H1 (cell line): ENCODE data around the gene LIPM. TPM values are rescaled to one million over a fixed set of nuclear protein-coding genes. Genes with fewer than 3 reads are reported as not detected.

Experiments
- CTCF ChIA-PET: fragments of 300-600 bp; sonication (Branson Sonifier 250); formaldehyde crosslinking; loops from one replicate; lab custom pipeline; 2021; ENCODE audit not compliant: partially characterized antibody; lab: Charles Lee
- POLR2A ChIA-PET: fragments of 300-600 bp; sonication (Branson Sonifier 250); formaldehyde crosslinking; loops from one replicate; lab custom pipeline; 2021; ENCODE audit warnings: inconsistent platforms; ENCODE audit not compliant: partially characterized antibody; lab: Charles Lee
- DNase-seq, 2 experiments: peaks; one replicate each; pipeline versions ENCODE4 v3.0.0 to v3.0.0-alpha.2; 2010 to 2022; ENCODE audit warnings: low spot score in 2 of 2, low read depth in 1 of 2, mixed read lengths in 1 of 2
- FAIRE-seq: peaks from 2 replicates; lab custom pipeline; 2011; peaks lifted over from hg19 to GRCh38; lab: Jason Lieb, UNC
- H2AFZ ChIP-seq: 2 replicates; pipeline ENCODE4 v1.8.1; 2012; ENCODE audit warnings: low read length, inconsistent platforms
- H2AK5ac ChIP-seq: 2 replicates; pipeline ENCODE4 v1.6.1; 2013; ENCODE audit warnings: low read depth, low read length
- H2BK120ac ChIP-seq: replicated peaks from 2 replicates; pipeline ENCODE3; 2013; ENCODE audit warnings: low read depth, low read length, inconsistent platforms
- H2BK12ac ChIP-seq: 2 replicates; pipeline ENCODE4 v1.6.1; 2013; ENCODE audit warnings: low read depth, low read length
- H2BK15ac ChIP-seq: 2 replicates; pipeline ENCODE4 v1.6.1; 2013; ENCODE audit warnings: low read length
- H2BK20ac ChIP-seq: 2 replicates; pipeline ENCODE4 v1.6.1; 2013; ENCODE audit warnings: low read length
- H2BK5ac ChIP-seq: 2 replicates; pipeline ENCODE4 v1.6.1; 2013; ENCODE audit warnings: low read depth, low read length
- H3K14ac ChIP-seq: 2 replicates; pipeline ENCODE4 v1.6.1; 2013; ENCODE audit warnings: inconsistent platforms; ENCODE audit not compliant: insufficient read length
- H3K18ac ChIP-seq: 2 replicates; pipeline ENCODE4 v1.6.1; 2013; ENCODE audit warnings: low read length; ENCODE audit errors: extremely low read depth
- H3K23ac ChIP-seq: 2 replicates; pipeline ENCODE4 v1.6.1; 2013; ENCODE audit warnings: inconsistent platforms; ENCODE audit not compliant: insufficient read length
- H3K23me2 ChIP-seq: 2 replicates; pipeline ENCODE4 v1.6.1; 2013; ENCODE audit warnings: low read depth, low read length
- H3K27ac ChIP-seq: 2 replicates; pipeline ENCODE4 v1.6.1; 2011; ENCODE audit warnings: low read depth, low read length, inconsistent platforms
- H3K27me3 ChIP-seq, 4 experiments: replicated peaks in 1 of 4; 1 replicate in 1 of 4; 2 replicates in 3 of 4; pipeline versions ENCODE4 v1.6.1 to v1.8.1; 2011 to 2013; ENCODE audit warnings: low read length in 3 of 4, mild to moderate bottlenecking in 3 of 4, inconsistent platforms in 2 of 4, mixed read lengths in 2 of 4, moderate library complexity in 1 of 4; ENCODE audit not compliant: control insufficient read depth in 3 of 4, insufficient read depth in 3 of 4; ENCODE audit errors: extremely low read depth in 1 of 4
- H3K36me3 ChIP-seq, 4 experiments: 2 replicates each; pipeline versions ENCODE4 v1.6.1 to v1.8.1; 2011 to 2013; ENCODE audit warnings: mild to moderate bottlenecking in 4 of 4, low read length in 3 of 4, moderate library complexity in 2 of 4, control low read depth in 1 of 4, inconsistent platforms in 1 of 4; ENCODE audit not compliant: insufficient read depth in 4 of 4, control insufficient read depth in 2 of 4
- H3K4ac ChIP-seq: replicated peaks from 2 replicates; pipeline ENCODE3; 2013; ENCODE audit warnings: low read length, low read depth, mixed read lengths, inconsistent platforms; ENCODE audit not compliant: insufficient read length
- H3K4me1 ChIP-seq, 4 experiments: replicated peaks in 1 of 4; 1 replicate in 1 of 4; 2 replicates in 3 of 4; pipeline versions ENCODE4 v1.6.1 to v1.8.1; 2011 to 2013; ENCODE audit warnings: low read length in 3 of 4, inconsistent platforms in 2 of 4, mixed read lengths in 1 of 4; ENCODE audit not compliant: insufficient read depth in 4 of 4, control insufficient read depth in 3 of 4
- H3K4me2 ChIP-seq, 2 experiments: 2 replicates each; pipeline versions ENCODE4 v1.6.1 to v1.8.1; 2011 to 2013; ENCODE audit warnings: low read depth in 2 of 2, low read length in 2 of 2, control low read depth in 1 of 2, inconsistent platforms in 1 of 2, mild to moderate bottlenecking in 1 of 2; ENCODE audit not compliant: insufficient read depth in 1 of 2
- H3K4me3 ChIP-seq, 4 experiments: fragments of 200-600, 300-600 bp in 1 of 4; sonication (generic), shearing (Covaris generic), sonication (Bioruptor Twin) in 1 of 4; 2 replicates each; pipeline versions ENCODE4 v1.5.1 to v1.8.1; 2011 to 2016; ENCODE audit warnings: low read length in 4 of 4, low read depth in 3 of 4, control low read depth in 2 of 4, inconsistent platforms in 2 of 4, mild to moderate bottlenecking in 2 of 4, mixed read lengths in 1 of 4, moderate library complexity in 1 of 4; ENCODE audit not compliant: insufficient read depth in 2 of 4; ENCODE audit errors: extremely low read depth in 1 of 4
- H3K56ac ChIP-seq: replicated peaks from 2 replicates; pipeline ENCODE3; 2013; ENCODE audit warnings: low read depth, mild to moderate bottlenecking, mixed read lengths, low read length, inconsistent platforms; ENCODE audit not compliant: insufficient read length
- H3K79me1 ChIP-seq: 2 replicates; pipeline ENCODE4 v1.6.1; 2013; ENCODE audit warnings: low read depth, low read length, control low read depth
- H3K79me2 ChIP-seq, 2 experiments: 2 replicates each; pipeline versions ENCODE4 v1.6.1 to v1.8.1; 2012 to 2013; ENCODE audit warnings: low read length in 2 of 2, mild to moderate bottlenecking in 2 of 2, inconsistent platforms in 1 of 2; ENCODE audit not compliant: insufficient read depth in 2 of 2, control insufficient read depth in 1 of 2
- H3K9ac ChIP-seq, 4 experiments: replicated peaks in 1 of 4; 1 replicate in 1 of 4; 2 replicates in 3 of 4; pipeline versions ENCODE4 v1.6.1 to v1.8.1; 2011 to 2013; ENCODE audit warnings: low read depth in 3 of 4, low read length in 3 of 4, control low read depth in 2 of 4, mild to moderate bottlenecking in 2 of 4, moderate library complexity in 2 of 4, inconsistent platforms in 1 of 4; ENCODE audit errors: extremely low read depth in 1 of 4
- H3K9me3 ChIP-seq, 2 experiments: 2 replicates each; pipeline versions ENCODE4 v1.6.1 to v1.8.1; 2012 to 2013; ENCODE audit warnings: mild to moderate bottlenecking in 2 of 2, moderate library complexity in 2 of 2, control low read depth in 1 of 2, inconsistent platforms in 1 of 2, low read depth in 1 of 2, low read length in 1 of 2, mixed read lengths in 1 of 2; ENCODE audit not compliant: insufficient read depth in 2 of 2
- H4K20me1 ChIP-seq, 2 experiments: replicated peaks in 1 of 2; 2 replicates each; pipeline versions ENCODE3 to v1.8.1; 2011 to 2013; ENCODE audit warnings: inconsistent platforms in 2 of 2, low read length in 2 of 2, mild to moderate bottlenecking in 1 of 2; ENCODE audit not compliant: insufficient read depth in 2 of 2, control insufficient read depth in 1 of 2
- H4K5ac ChIP-seq: 2 replicates; pipeline ENCODE4 v1.6.1; 2013; ENCODE audit warnings: low read length, low read depth, mixed read lengths, inconsistent platforms; ENCODE audit not compliant: insufficient read length
- H4K8ac ChIP-seq: 2 replicates; pipeline ENCODE4 v1.8.0; 2013; ENCODE audit warnings: mild to moderate bottlenecking, moderate library complexity, low read length, inconsistent platforms; ENCODE audit not compliant: insufficient read depth; ENCODE audit errors: extremely low read depth
- H4K91ac ChIP-seq: replicated peaks from 2 replicates; pipeline ENCODE3; 2013; ENCODE audit warnings: low read length, mixed read lengths, inconsistent platforms; ENCODE audit not compliant: insufficient read length
- BACH1 ChIP-seq: IDR thresholded peaks from 2 replicates; pipeline ENCODE4 v1.6.1; 2012; ENCODE audit warnings: low read length, improper control_type of control experiment
- BRCA1 ChIP-seq: IDR thresholded peaks from 2 replicates; pipeline ENCODE4 v1.6.1; 2012; ENCODE audit warnings: low read depth, low read length, improper control_type of control experiment
- CHD1 ChIP-seq: IDR thresholded peaks from 2 replicates; pipeline ENCODE4 v1.6.1; 2012; ENCODE audit warnings: low read depth, low read length, improper control_type of control experiment
- NANOG ChIP-seq: IDR thresholded peaks from 2 replicates; pipeline ENCODE4 v1.6.1; 2011; ENCODE audit warnings: low read length, low read depth, mild to moderate bottlenecking, inconsistent platforms; ENCODE audit not compliant: insufficient read depth, poor library complexity, severe bottlenecking
- RAD21 ChIP-seq, 2 experiments: IDR thresholded peaks in 1 of 2; conservative IDR thresholded peaks in 1 of 2; 2 replicates each; pipeline ENCODE4 v1.6.1; 2011; ENCODE audit warnings: low read depth in 2 of 2, low read length in 2 of 2, improper control_type of control experiment in 1 of 2, inconsistent platforms in 1 of 2, mild to moderate bottlenecking in 1 of 2, moderate library complexity in 1 of 2
- TAF1 ChIP-seq: IDR thresholded peaks from 2 replicates; pipeline ENCODE4 v1.6.1; 2011; ENCODE audit warnings: mild to moderate bottlenecking, low read depth, low read length
- YY1 ChIP-seq: IDR thresholded peaks from 2 replicates; pipeline ENCODE4 v1.6.1; 2011; ENCODE audit warnings: low read depth, mild to moderate bottlenecking, low read length
- WGBS, 2 experiments: shearing (Covaris generic) in 1 of 2; methylation state at CpG; one replicate each; pipeline versions ENCODE4 v1.1.6 to v1.1.7; 2013 to 2015; ENCODE audit warnings: low lambda C conversion rate in 2 of 2, mixed read lengths in 2 of 2, inconsistent platforms in 1 of 2, low coverage in 1 of 2, missing lambda C conversion rate in 1 of 2; ENCODE audit not compliant: insufficient replicate concordance in 2 of 2, insufficient coverage in 1 of 2, insufficient read length in 1 of 2; ENCODE audit errors: extremely low coverage in 1 of 2, missing lambda C conversion rate in 1 of 2; 5-methylcytosine and 5-hydroxymethylcytosine counted together
- polyA plus RNA-seq, 7 experiments: library from polyadenylated mRNA; depleted of rRNA in 3 of 7; stranded (reverse) in 5 of 7; unstranded in 2 of 7; fragments of >200 nt in 5 of 7; fragments of 200-250 nt in 2 of 7; gene quantifications; 1 replicate in 5 of 7; 2 replicates in 1 of 7; 4 replicates in 1 of 7; pipeline versions ENCODE4 v1.2.1 to v1.2.3, GENCODE V29; 2011 to 2013; ENCODE audit warnings: missing spikeins in 2 of 7, mixed read lengths in 2 of 7
- total RNA-seq: library from RNA; stranded (reverse); fragmentation: NEBNext Ultra II Directional; extraction: Animal tissue kit (Norgen Biotek cat#: 25700); gene quantifications from 2 replicates; pipeline ENCODE4 v1.2.1, GENCODE V29; 2021

LIPM gene
- total and polyA plus RNA-seq, 2 of the 8 experiments (the other 6 are each of a cell fraction or from before 2014, with no cell fraction given) = not detected

DNA sequence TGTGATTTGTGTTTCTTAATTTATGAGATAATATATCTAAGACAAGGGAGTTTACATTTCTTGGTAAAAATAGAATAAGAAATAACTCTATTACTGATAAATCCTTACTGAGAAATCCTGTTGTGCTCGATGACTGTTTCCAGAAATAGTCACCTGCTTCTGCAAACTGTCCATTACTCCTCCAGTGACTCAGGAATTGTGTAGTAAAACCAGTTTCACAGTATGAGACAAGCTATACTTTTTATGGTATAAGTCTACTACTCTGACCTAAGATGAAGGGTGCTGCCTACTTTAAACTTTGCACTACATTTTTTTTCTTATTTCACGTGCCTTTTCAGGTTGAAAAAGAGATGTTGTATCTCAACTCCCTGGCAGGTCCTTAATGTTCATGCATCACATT lies 56.0 kb downstream of the LIPM start:
- no peak for FAIRE-seq
- H3K4me1 ChIP-seq = no peaks in the 10 kb centered on the region

More for the DNA sequence above, 56.0 kb downstream of the LIPM start:
- H2AK5ac ChIP-seq = no peak overlapping the region
- H3K9me3 ChIP-seq = no peaks in the 10 kb centered on the region
- no peaks in the 10 kb centered on the region for H4K20me1 ChIP-seq
- H3K18ac ChIP-seq = no peak overlapping the region
- no peak overlapping the region for H4K5ac ChIP-seq
- no peak overlapping the region for H2AFZ ChIP-seq
- H3K27me3 ChIP-seq = no peaks in the 10 kb centered on the region
- H2BK120ac ChIP-seq = no peak overlapping the region
- no peak overlapping the region for H3K9ac ChIP-seq
- H3K23ac ChIP-seq = no peak overlapping the region
- no peak overlapping the region for H2BK15ac ChIP-seq
- no peak overlapping the region for H3K4me2 ChIP-seq
- H3K79me1 ChIP-seq = no peaks in the 10 kb centered on the region
- no peak overlapping the region for H2BK12ac ChIP-seq
- no peak overlapping the region for H3K4me3 ChIP-seq
- H3K36me3 ChIP-seq = no peaks in the 10 kb centered on the region
- no peak for TF ChIP-seq BACH1
- TF ChIP-seq TAF1 = no peak
- no peak for TF ChIP-seq NANOG
- TF ChIP-seq RAD21 (IDR thresholded peaks at IDR 0.05 in 1 of 2, conservative IDR thresholded peaks at IDR 0.05 in 1 of 2; ENCODE audit: low read depth in 2 of 2, low read length in 2 of 2) = no peak
- TF ChIP-seq YY1 = no peak
- TF ChIP-seq BRCA1 = no peak
- no peak for TF ChIP-seq CHD1
- H3K79me2 ChIP-seq = no peaks in the 10 kb centered on the region
- ChIA-PET CTCF (interaction anchor here (1.0 kb wide), 1 partner anchor 74 kb away, joined by 3 read pairs; no protein-coding TSS in a partner anchor), POLR2A (no interaction called here)
- no peak overlapping the region for H3K56ac ChIP-seq
- no peak overlapping the region for H2BK5ac ChIP-seq
- 82% methylated on average over 2 of the region's 2 CpGs; no CpG with 5 or more reads in 1 of the 2 experiments for WGBS, 2 experiments
- no peaks in the 10 kb centered on the region for H3K23me2 ChIP-seq
- H3K4ac ChIP-seq = no peak overlapping the region
- H3K14ac ChIP-seq = no peak overlapping the region
- no peak for DNase-seq
- no peak overlapping the region for H3K27ac ChIP-seq
- no peak overlapping the region for H2BK20ac ChIP-seq
- no peak overlapping the region for H4K8ac ChIP-seq
- H4K91ac ChIP-seq = no peak overlapping the region
